ENCODE measurements around the gene SPI1. TPM values are rescaled to one million over a fixed set of nuclear protein-coding genes. Genes with fewer than 3 reads are reported as not detected.

SPI1 gene
- polyA plus RNA-seq, 2 of the 4 experiments (the other 2 are of a cell fraction) = 0.14 TPM; not detected in 1

- Histone ChIP-seq H3K9me3 (no peaks in the 10 kb centered on the region), H3K4me1 (peaks cover 3% of the 10 kb centered on the region; the same call in 1 of the 3 replicates), H3K27ac (no peak overlapping the region), H3K4me3 (no peak overlapping the region), H3K4me2 (no peak overlapping the region)
- TF ChIP-seq TP53 (CRISPR knock-in tag; IDR thresholded peaks at IDR 0.05) (no peak), TFCP2L1 (CRISPR knock-in tag; IDR thresholded peaks at IDR 0.05) (no peak), HDAC2 (IDR thresholded peaks at IDR 0.05) (no peak)
- no peak for DNase-seq (ENCODE audit: low read depth in 1 of 2, low spot score in 1 of 2)
- FAIRE-seq = no peak
- POLR2A ChIA-PET = interaction anchor here (0.7 kb wide), 1 partner anchor 49 kb away, joined by 3 read pairs; no protein-coding TSS in a partner anchor
- 68% methylated on average over 9 of the region's 17 CpGs for WGBS (ENCODE audit: missing lambda C conversion rate)
- ATAC-seq = no peak
- CTCF ChIA-PET = interaction anchor here (0.7 to 3.3 kb wide), 11 partner anchors 10 to 494 kb away, joined by 3 to 19 read pairs (median 3); partner anchors contain the start of gene ARFGAP2
Observed at GRCh38 chr11:47359586-47359985, 18.8 kb downstream of the SPI1 start.

GRCh38 chr11:47359162-47359561 is 19.2 kb downstream of the SPI1 start:
- Histone ChIP-seq H3K9me3 (no peaks in the 10 kb centered on the region), H3K27ac (no peak overlapping the region), H3K4me1 (peaks cover 4% of the 10 kb centered on the region; the same call in 1 of the 3 replicates), H3K4me3 (no peak overlapping the region), H3K4me2 (no peak overlapping the region)
- no peak for ATAC-seq
- no peak for DNase-seq (ENCODE audit: low read depth in 1 of 2, low spot score in 1 of 2)
- FAIRE-seq = no peak
- POLR2A ChIA-PET = interaction anchor here (0.7 kb wide), 1 partner anchor 50 kb away, joined by 3 read pairs; no protein-coding TSS in a partner anchor
- CTCF ChIA-PET = interaction anchor here (0.7 to 3.3 kb wide), 9 partner anchors 10 to 494 kb away, joined by 3 to 19 read pairs (median 3); no protein-coding TSS in a partner anchor
- 73% methylated on average over 6 of the region's 7 CpGs for WGBS (ENCODE audit: missing lambda C conversion rate)
- no peak for TF ChIP-seq HOXA7 (CRISPR knock-in tag; IDR thresholded peaks at IDR 0.05)
- no peak for TF ChIP-seq EHMT2 (IDR thresholded peaks at IDR 0.05; ENCODE audit: low read depth)
- TF ChIP-seq, protein P1, sequence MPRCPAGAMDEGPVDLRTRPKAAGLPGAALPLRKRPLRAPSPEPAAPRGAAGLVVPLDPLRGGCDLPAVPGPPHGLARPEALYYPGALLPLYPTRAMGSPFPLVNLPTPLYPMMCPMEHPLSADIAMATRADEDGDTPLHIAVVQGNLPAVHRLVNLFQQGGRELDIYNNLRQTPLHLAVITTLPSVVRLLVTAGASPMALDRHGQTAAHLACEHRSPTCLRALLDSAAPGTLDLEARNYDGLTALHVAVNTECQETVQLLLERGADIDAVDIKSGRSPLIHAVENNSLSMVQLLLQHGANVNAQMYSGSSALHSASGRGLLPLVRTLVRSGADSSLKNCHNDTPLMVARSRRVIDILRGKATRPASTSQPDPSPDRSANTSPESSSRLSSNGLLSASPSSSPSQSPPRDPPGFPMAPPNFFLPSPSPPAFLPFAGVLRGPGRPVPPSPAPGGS (IDR thresholded peaks at IDR 0.05) = no peak
- TF ChIP-seq ZC3H11A (IDR thresholded peaks at IDR 0.05) = no peak
- no peak for TF ChIP-seq SREBF2 (IDR thresholded peaks at IDR 0.05)
- TF ChIP-seq, protein P2, sequence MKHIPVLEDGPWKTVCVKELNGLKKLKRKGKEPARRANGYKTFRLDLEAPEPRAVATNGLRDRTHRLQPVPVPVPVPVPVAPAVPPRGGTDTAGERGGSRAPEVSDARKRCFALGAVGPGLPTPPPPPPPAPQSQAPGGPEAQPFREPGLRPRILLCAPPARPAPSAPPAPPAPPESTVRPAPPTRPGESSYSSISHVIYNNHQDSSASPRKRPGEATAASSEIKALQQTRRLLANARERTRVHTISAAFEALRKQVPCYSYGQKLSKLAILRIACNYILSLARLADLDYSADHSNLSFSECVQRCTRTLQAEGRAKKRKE (CRISPR knock-in tag; IDR thresholded peaks at IDR 0.05; ENCODE audit: low read depth) = no peak
- TF ChIP-seq, protein P3, sequence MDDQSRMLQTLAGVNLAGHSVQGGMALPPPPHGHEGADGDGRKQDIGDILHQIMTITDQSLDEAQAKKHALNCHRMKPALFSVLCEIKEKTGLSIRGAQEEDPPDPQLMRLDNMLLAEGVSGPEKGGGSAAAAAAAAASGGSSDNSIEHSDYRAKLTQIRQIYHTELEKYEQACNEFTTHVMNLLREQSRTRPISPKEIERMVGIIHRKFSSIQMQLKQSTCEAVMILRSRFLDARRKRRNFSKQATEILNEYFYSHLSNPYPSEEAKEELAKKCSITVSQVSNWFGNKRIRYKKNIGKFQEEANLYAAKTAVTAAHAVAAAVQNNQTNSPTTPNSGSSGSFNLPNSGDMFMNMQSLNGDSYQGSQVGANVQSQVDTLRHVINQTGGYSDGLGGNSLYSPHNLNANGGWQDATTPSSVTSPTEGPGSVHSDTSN (IDR thresholded peaks at IDR 0.05) = no peak
- TF ChIP-seq CHD2 (IDR thresholded peaks at IDR 0.05; ENCODE audit: low read length, partially characterized antibody) = no peak
- no peak for TF ChIP-seq MAX (IDR thresholded peaks at IDR 0.05)
- TF ChIP-seq ZNF302 (CRISPR knock-in tag; IDR thresholded peaks at IDR 0.05) = no peak
- TF ChIP-seq FOSB (CRISPR knock-in tag; IDR thresholded peaks at IDR 0.05) = no peak
- TF ChIP-seq HOXB5 (CRISPR knock-in tag; IDR thresholded peaks at IDR 0.05) = no peak
- no peak for TF ChIP-seq HDAC2 (IDR thresholded peaks at IDR 0.05)
- TF ChIP-seq NR3C1 (IDR thresholded peaks at IDR 0.05) = no peak
- TF ChIP-seq HOXB13 (CRISPR knock-in tag; IDR thresholded peaks at IDR 0.05; ENCODE audit: low read depth) = no peak
- no peak for TF ChIP-seq BHLHE40 (IDR thresholded peaks at IDR 0.05; ENCODE audit: low read depth, low read length)

DNA sequence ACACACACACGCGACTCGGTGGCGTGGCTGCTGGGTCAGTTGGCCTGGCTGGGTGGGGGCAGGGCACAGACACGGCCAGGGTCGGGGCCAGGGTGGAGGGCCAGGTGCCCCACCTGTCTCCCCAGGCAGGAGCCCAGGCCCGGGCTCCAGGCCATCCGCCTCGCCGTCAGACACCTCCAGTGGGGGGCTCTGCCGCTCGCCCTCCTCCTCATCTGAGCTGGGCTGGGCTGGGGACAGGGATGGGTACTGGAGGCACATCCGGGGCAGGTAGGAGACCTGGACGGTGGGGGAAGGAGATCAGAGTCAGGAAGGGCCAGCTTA is 19.7 kb downstream of the SPI1 start:
- ChIA-PET POLR2A (no interaction called here), CTCF (interaction anchor here (1.0 to 1.6 kb wide), 2 partner anchors 11 to 85 kb away, joined by 3 to 4 read pairs; no protein-coding TSS in a partner anchor)
- no peak for ATAC-seq
- TF ChIP-seq SREBF2 (IDR thresholded peaks at IDR 0.05) = no peak
- TF ChIP-seq, protein P1 (IDR thresholded peaks at IDR 0.05) = no peak
- no peak for TF ChIP-seq MYC (IDR thresholded peaks at IDR 0.05; ENCODE audit: borderline replicate concordance, low read length)
- no peak for TF ChIP-seq JUNB (IDR thresholded peaks at IDR 0.05)
- TF ChIP-seq FOXS1 (CRISPR knock-in tag; IDR thresholded peaks at IDR 0.05) = no peak
- TF ChIP-seq, protein P3 (IDR thresholded peaks at IDR 0.05) = no peak
- TF ChIP-seq ELK1 (IDR thresholded peaks at IDR 0.05; ENCODE audit: low read depth, low read length) = no peak
- TF ChIP-seq HOXB13 (CRISPR knock-in tag; IDR thresholded peaks at IDR 0.05; ENCODE audit: low read depth) = no peak
- TF ChIP-seq MAFK (IDR thresholded peaks at IDR 0.05; ENCODE audit: partially characterized antibody) = no peak
- TF ChIP-seq, protein P4, sequence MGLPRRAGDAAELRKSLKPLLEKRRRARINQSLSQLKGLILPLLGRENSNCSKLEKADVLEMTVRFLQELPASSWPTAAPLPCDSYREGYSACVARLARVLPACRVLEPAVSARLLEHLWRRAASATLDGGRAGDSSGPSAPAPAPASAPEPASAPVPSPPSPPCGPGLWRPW (IDR thresholded peaks at IDR 0.05) = no peak
- no peak for TF ChIP-seq TP53 (CRISPR knock-in tag; IDR thresholded peaks at IDR 0.05)
- no peak for TF ChIP-seq CBX2 (IDR thresholded peaks at IDR 0.05; ENCODE audit: borderline replicate concordance, low read depth)
- FAIRE-seq = no peak
- Histone ChIP-seq H3K4me1 (peaks cover 4% of the 10 kb centered on the region; the same call in 1 of the 3 replicates), H3K4me3 (no peak overlapping the region), H3K4me2 (no peak overlapping the region), H3K27ac (no peak overlapping the region), H3K9me3 (no peaks in the 10 kb centered on the region)
- WGBS (ENCODE audit: missing lambda C conversion rate) = 77% methylated on average over 5 of the region's 14 CpGs
- no peak for DNase-seq (ENCODE audit: low read depth in 1 of 2, low spot score in 1 of 2)

Data from A549 (cell line).